OCI-LY3 (cell line): ENCODE data around the gene HTR3A.

Experiments used
- H2AFZ ChIP-seq: fragments of 200-600, 300-600 bp; shearing (Covaris generic); 2 replicates; pipeline ENCODE4 v1.6.0; 2014; ENCODE audit warnings: antibody characterized with exemption, low read depth, low read length
- H3K27ac ChIP-seq: fragments of 200-600, 300-600 bp; sonication (generic); 2 replicates; pipeline ENCODE4 v1.5.1; 2014; ENCODE audit warnings: mild to moderate bottlenecking, low read length, moderate library complexity, mixed read lengths
- H3K27me3 ChIP-seq: fragments of 200-600, 300-600 bp; sonication (generic); 2 replicates; pipeline ENCODE4 v1.6.1; 2014; ENCODE audit warnings: low read depth, low read length, mixed read lengths
- H3K36me3 ChIP-seq: fragments of 200-600, 300-600 bp; sonication (generic); replicated peaks from 2 replicates; pipeline ENCODE3; 2014; ENCODE audit warnings: low read depth, low read length, mixed read lengths
- H3K4me1 ChIP-seq: fragments of 300-600, 200-600 bp; sonication (generic); 2 replicates; pipeline ENCODE4 v1.6.1; 2014; ENCODE audit warnings: low read length, mixed read lengths
- H3K4me2 ChIP-seq: fragments of 200-600, 300-600 bp; sonication (generic); 2 replicates; pipeline ENCODE4 v1.6.1; 2014; ENCODE audit warnings: low read length, mixed read lengths
- H3K4me3 ChIP-seq: fragments of 300-600, 200-600 bp; sonication (generic); 2 replicates; pipeline ENCODE4 v1.5.1; 2014; ENCODE audit warnings: antibody characterized with exemption, mild to moderate bottlenecking, low read length, moderate library complexity
- H3K79me2 ChIP-seq: fragments of 300-600, 200-600 bp; shearing (Covaris generic); 2 replicates; pipeline ENCODE4 v1.6.1; 2014; ENCODE audit warnings: mild to moderate bottlenecking, low read length, mixed read lengths
- H3K9ac ChIP-seq: fragments of 300-600, 200-600 bp; shearing (Covaris generic); 2 replicates; pipeline ENCODE4 v1.6.0; 2014; ENCODE audit warnings: mild to moderate bottlenecking, low read length, moderate library complexity
- H3K9me3 ChIP-seq: fragments of 200-600, 300-600 bp; shearing (Covaris generic); 2 replicates; pipeline ENCODE4 v1.6.1; 2014; ENCODE audit warnings: low read length, mixed read lengths; ENCODE audit not compliant: insufficient read depth
- H4K20me1 ChIP-seq: fragments of 200-600, 300-600 bp; sonication (generic); 2 replicates; pipeline ENCODE4 v1.6.1; 2016; ENCODE audit warnings: low read length, mixed read lengths; ENCODE audit not compliant: insufficient read depth
- EZH2phosphoT487 ChIP-seq: fragments of 200-600 bp; shearing (Covaris generic); IDR thresholded peaks from 2 replicates; pipeline ENCODE4 v1.6.1; 2018; ENCODE audit warnings: antibody characterized with exemption, mixed run types, low read depth
- TF ChIP-seq, protein P1 (sequence below): fragments of 200-600, 300-600 bp; sonication (generic); IDR thresholded peaks from 2 replicates; pipeline ENCODE4 v1.5.1; 2014; ENCODE audit warnings: antibody characterized with exemption, low read length, low read depth

Gene HTR3A

DNA sequence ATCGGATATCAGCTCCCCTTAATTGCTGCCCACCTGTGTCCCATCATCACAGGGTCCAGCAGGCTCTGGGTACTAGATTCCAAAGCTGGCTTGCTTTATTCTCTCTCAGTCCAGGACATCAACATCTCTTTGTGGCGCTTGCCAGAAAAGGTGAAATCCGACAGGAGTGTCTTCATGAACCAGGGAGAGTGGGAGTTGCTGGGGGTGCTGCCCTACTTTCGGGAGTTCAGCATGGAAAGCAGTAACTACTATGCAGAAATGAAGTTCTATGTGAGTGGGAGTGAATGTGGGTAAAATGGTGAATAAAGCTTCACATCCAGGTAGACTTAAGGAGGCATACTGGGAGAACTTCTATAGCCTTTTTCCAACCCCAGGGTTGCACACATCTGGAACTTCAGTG, 11.0 kb downstream of the HTR3A start:
- H3K9ac ChIP-seq, result no peak overlapping the region
- TF ChIP-seq EZH2phosphoT487, result no peak
- TF ChIP-seq, protein P1, sequence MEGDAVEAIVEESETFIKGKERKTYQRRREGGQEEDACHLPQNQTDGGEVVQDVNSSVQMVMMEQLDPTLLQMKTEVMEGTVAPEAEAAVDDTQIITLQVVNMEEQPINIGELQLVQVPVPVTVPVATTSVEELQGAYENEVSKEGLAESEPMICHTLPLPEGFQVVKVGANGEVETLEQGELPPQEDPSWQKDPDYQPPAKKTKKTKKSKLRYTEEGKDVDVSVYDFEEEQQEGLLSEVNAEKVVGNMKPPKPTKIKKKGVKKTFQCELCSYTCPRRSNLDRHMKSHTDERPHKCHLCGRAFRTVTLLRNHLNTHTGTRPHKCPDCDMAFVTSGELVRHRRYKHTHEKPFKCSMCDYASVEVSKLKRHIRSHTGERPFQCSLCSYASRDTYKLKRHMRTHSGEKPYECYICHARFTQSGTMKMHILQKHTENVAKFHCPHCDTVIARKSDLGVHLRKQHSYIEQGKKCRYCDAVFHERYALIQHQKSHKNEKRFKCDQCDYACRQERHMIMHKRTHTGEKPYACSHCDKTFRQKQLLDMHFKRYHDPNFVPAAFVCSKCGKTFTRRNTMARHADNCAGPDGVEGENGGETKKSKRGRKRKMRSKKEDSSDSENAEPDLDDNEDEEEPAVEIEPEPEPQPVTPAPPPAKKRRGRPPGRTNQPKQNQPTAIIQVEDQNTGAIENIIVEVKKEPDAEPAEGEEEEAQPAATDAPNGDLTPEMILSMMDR, result no peak
- H3K27ac ChIP-seq, result no peak overlapping the region
- H3K27me3 ChIP-seq, result no peaks in the 10 kb centered on the region
- H3K79me2 ChIP-seq, result peaks cover 15% of the 10 kb centered on the region
- H3K9me3 ChIP-seq, result no peaks in the 10 kb centered on the region
- no peaks in the 10 kb centered on the region for H4K20me1 ChIP-seq
- H3K4me1 ChIP-seq, result peaks cover 46% of the 10 kb centered on the region
- H2AFZ ChIP-seq, result no peak overlapping the region
- peaks cover 72% of the 10 kb centered on the region for H3K36me3 ChIP-seq
- no peak overlapping the region for H3K4me3 ChIP-seq
- H3K4me2 ChIP-seq, result no peak overlapping the region

DNA sequence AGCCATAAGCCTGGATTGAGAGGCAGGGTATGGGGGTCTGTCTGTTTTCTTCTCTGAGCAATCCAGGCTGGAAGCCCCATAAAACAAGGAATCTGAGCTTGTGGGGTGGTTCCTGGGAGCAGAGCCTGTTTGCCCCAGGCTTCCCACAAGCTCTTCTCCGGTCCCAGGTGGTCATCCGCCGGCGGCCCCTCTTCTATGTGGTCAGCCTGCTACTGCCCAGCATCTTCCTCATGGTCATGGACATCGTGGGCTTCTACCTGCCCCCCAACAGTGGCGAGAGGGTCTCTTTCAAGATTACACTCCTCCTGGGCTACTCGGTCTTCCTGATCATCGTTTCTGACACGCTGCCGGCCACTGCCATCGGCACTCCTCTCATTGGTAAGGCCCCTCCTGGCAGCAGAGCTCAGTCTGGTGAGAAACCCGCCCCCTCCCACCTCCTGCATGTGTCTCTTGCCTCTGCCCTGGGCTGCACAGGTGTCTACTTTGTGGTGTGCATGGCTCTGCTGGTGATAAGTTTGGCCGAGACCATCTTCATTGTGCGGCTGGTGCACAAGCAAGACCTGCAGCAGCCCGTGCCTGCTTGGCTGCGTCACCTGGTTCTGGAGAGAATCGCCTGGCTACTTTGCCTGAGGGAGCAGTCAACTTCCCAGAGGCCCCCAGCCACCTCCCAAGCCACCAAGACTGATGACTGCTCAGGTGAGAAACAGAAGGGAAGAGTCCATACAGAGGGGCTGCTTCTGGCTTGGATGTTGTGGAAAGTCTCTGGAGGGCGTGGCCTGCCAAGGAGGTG, 11.6 kb downstream of the HTR3A start:
- peaks cover 66% of the 10 kb centered on the region for H3K36me3 ChIP-seq
- no peak overlapping the region for H2AFZ ChIP-seq
- H3K4me3 ChIP-seq, result no peak overlapping the region
- no peak overlapping the region for H3K27ac ChIP-seq
- peaks cover 40% of the 10 kb centered on the region for H3K4me1 ChIP-seq
- TF ChIP-seq, protein P1, result no peak
- TF ChIP-seq EZH2phosphoT487, result no peak
- no peak overlapping the region for H3K9ac ChIP-seq
- H3K27me3 ChIP-seq, result no peaks in the 10 kb centered on the region
- no peak overlapping the region for H3K4me2 ChIP-seq
- no peaks in the 10 kb centered on the region for H3K9me3 ChIP-seq
- peaks cover 10% of the 10 kb centered on the region for H3K79me2 ChIP-seq
- H4K20me1 ChIP-seq, result no peaks in the 10 kb centered on the region

DNA sequence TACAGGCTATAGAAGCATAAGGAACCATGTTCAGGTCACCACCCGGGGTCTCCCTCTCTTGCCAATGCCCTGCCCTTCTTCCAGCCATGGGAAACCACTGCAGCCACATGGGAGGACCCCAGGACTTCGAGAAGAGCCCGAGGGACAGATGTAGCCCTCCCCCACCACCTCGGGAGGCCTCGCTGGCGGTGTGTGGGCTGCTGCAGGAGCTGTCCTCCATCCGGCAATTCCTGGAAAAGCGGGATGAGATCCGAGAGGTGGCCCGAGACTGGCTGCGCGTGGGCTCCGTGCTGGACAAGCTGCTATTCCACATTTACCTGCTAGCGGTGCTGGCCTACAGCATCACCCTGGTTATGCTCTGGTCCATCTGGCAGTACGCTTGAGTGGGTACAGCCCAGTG, 14.5 kb downstream of the HTR3A start:
- no peak for TF ChIP-seq EZH2phosphoT487
- TF ChIP-seq, protein P1, result no peak
- Histone ChIP-seq H3K79me2 (no peaks in the 10 kb centered on the region), H3K36me3 (peaks cover 45% of the 10 kb centered on the region), H3K4me2 (no peak overlapping the region), H3K27me3 (no peaks in the 10 kb centered on the region), H3K4me1 (peaks cover 30% of the 10 kb centered on the region), H3K4me3 (no peak overlapping the region), H3K9me3 (no peaks in the 10 kb centered on the region), H2AFZ (no peak overlapping the region), H3K9ac (no peak overlapping the region), H4K20me1 (no peaks in the 10 kb centered on the region), H3K27ac (no peak overlapping the region)

DNA sequence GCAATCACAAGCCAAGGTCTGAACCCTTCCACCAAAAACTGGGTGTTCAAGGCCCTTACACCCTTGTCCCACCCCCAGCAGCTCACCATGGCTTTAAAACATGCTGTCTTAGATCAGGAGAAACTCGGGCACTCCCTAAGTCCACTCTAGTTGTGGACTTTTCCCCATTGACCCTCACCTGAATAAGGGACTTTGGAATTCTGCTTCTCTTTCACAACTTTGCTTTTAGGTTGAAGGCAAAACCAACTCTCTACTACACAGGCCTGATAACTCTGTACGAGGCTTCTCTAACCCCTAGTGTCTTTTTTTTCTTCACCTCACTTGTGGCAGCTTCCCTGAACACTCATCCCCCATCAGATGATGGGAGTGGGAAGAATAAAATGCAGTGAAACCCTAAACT, 15.0 kb downstream of the HTR3A start:
- H3K9me3 ChIP-seq, result no peaks in the 10 kb centered on the region
- peaks cover 44% of the 10 kb centered on the region for H3K36me3 ChIP-seq
- H3K9ac ChIP-seq, result no peak overlapping the region

More for the DNA sequence above, 15.0 kb downstream of the HTR3A start:
- Histone ChIP-seq H2AFZ (no peak overlapping the region), H3K4me2 (no peak overlapping the region), H3K27ac (no peak overlapping the region), H3K27me3 (no peaks in the 10 kb centered on the region), H3K4me1 (peaks cover 26% of the 10 kb centered on the region), H3K4me3 (no peak overlapping the region), H4K20me1 (no peaks in the 10 kb centered on the region), H3K79me2 (no peaks in the 10 kb centered on the region)
- no peak for TF ChIP-seq EZH2phosphoT487
- TF ChIP-seq, protein P1, result no peak
